SJCRH30 (cell line): ENCODE measurements around the gene RNF7. TPM values are rescaled to one million over a fixed set of nuclear protein-coding genes. Genes with fewer than 3 reads are reported as not detected.

ENCODE experiments used
- total RNA-seq: library from RNA; depleted of rRNA; stranded (reverse); fragments of >200 nt; shearing (Covaris generic); gene quantifications from 2 replicates; pipeline ENCODE4 v1.2.3, GENCODE V29; 2014; rRNA removed

The RNF7 gene
- total RNA-seq, 1 experiment from 2014 or later = 46.9 TPM

Other genes starting within 250 kb of the RNF7 start
- gene GRK7, start 25.1 kb downstream of the RNF7 start, total RNA-seq = 0.20 and 0.30 TPM in 2 replicates
- gene ATP1B3, start 138.3 kb downstream of the RNF7 start, total RNA-seq = 87.8 and 94.3 TPM in 2 replicates